Measurements from ENCODE around the gene RANBP10. TPM values are rescaled to one million over a fixed set of nuclear protein-coding genes. Genes with fewer than 3 reads are reported as not detected.
A peak's percentile ranks its signal among the peaks of the same experiment; 100 is the strongest.

RANBP10 gene
- total and polyA plus RNA-seq, 2 of the 13 experiments (the other 11 are each of a cell fraction or from before 2014, with no cell fraction given) = 9.2 to 22.7 TPM

DNA sequence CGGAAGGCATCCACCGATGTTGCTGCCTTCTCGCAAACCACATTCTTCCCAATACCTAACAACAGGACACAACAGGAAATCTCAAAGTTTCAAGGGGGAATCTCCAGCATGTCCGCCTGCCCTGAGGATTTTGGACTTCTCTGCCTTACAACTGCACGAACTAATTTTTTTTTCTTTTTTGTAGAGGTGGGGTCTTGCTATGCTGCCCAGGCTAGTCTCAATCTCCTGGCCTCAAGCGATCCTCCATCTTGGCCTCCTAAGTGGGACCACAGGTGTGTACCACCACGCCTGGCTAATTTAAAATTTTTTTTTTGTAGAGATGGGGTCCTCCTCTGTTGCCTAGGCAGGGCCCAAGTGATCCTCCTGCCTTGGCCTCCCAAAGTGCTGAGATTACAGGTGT lies 130.4 kb downstream of the RANBP10 start:
- no peak overlapping the region for H3K9ac ChIP-seq (ENCODE audit: insufficient read depth, low read depth, low read length)
- H3K9me3 ChIP-seq (ENCODE audit: low read length) = no peaks in the 10 kb centered on the region
- H3K4me1 ChIP-seq (ENCODE audit: insufficient read depth, low read length) = 0 out of 2 replicates have a peak, but pooled peaks cover 5% of the 10 kb centered on the region
- POLR2A ChIA-PET = no interaction called here
- TF ChIP-seq NFIB (CRISPR knock-in tag; IDR thresholded peaks at IDR 0.05; ENCODE audit: borderline replicate concordance) (no peak), ZNF121 (CRISPR knock-in tag; IDR thresholded peaks at IDR 0.05) (peak; percentile 70; the same call in 1 of the 2 replicates)
- H3K4me2 ChIP-seq (ENCODE audit: low read depth, low read length) = no peak overlapping the region
- DNase-seq (ENCODE audit: low spot score) (no peak), ATAC-seq (no peak), FAIRE-seq (no peak)
- H3K27me3 ChIP-seq (ENCODE audit: control insufficient read depth in 1 of 2, insufficient read depth in 2 of 2, low read length in 2 of 2) = no peaks in the 10 kb centered on the region
- CTCF ChIA-PET (ENCODE audit: low intra/inter-chr PET ratio, low total read pairs) = no interaction called here
- no peak overlapping the region for H2AFZ ChIP-seq (ENCODE audit: low read length)
- no TSS peak for BruUV-seq (replicated peaks)
- over 99% methylated on average over 7 of the region's 7 CpGs for WGBS (ENCODE audit: low lambda C conversion rate)
- in situ Hi-C loops (cut with HindIII; ENCODE audit: extremely low pct_ligation_motif_present, low pct_unique_long_range_greater_than_20kb) = no loop called here
- H4K20me1 ChIP-seq (ENCODE audit: insufficient read depth, low read length) = no peaks in the 10 kb centered on the region
- no peak overlapping the region for H3K27ac ChIP-seq (ENCODE audit: extremely low read length, insufficient read depth, low read length)
- H3K36me3 ChIP-seq (replicated peaks in 1 of 2; ENCODE audit: control insufficient read depth in 1 of 2, insufficient read depth in 2 of 2, low read length in 2 of 2) = peaks cover 2 to 8% of the 10 kb centered on the region in 2 experiments; a peak in 4 of 5 replicates
- no peak overlapping the region for H3K4me3 ChIP-seq (replicated peaks in 1 of 3; ENCODE audit: insufficient read depth in 1 of 3, low read depth in 2 of 3, low read length in 3 of 3)
- H3K79me2 ChIP-seq (ENCODE audit: insufficient read depth, low read length) = no peaks in the 10 kb centered on the region
- intact Hi-C loops (cut with micrococcal nuclease; ENCODE audit: unreplicated experiment) = no loop called here

DNA sequence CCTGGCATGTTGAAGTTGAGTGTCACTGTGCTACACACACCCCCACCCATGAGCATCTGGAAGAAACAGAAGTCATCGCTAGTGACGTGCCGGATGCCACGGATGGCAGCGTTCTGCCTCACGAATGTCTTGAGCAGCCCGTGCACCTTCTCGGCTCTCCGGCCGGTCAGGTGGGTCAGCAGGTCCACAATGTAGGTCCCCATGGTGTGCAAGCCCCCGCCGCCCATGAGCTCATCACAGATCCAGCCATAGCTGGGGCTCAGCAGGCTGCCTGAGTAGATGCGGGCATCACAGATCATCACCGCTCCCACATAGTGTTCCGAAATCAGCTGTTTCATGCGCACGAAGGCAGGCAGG lies 130.8 kb downstream of the RANBP10 start:
- intact Hi-C loops (cut with micrococcal nuclease; ENCODE audit: unreplicated experiment) (no loop called here), in situ Hi-C loops (cut with HindIII; ENCODE audit: extremely low pct_ligation_motif_present, low pct_unique_long_range_greater_than_20kb) (no loop called here)
- TF ChIP-seq PHF21A (CRISPR knock-in tag; IDR thresholded peaks at IDR 0.05) (no peak), ELF4 (CRISPR knock-in tag; IDR thresholded peaks at IDR 0.05; ENCODE audit: borderline replicate concordance) (no peak)
- TF ChIP-seq, protein P1, sequence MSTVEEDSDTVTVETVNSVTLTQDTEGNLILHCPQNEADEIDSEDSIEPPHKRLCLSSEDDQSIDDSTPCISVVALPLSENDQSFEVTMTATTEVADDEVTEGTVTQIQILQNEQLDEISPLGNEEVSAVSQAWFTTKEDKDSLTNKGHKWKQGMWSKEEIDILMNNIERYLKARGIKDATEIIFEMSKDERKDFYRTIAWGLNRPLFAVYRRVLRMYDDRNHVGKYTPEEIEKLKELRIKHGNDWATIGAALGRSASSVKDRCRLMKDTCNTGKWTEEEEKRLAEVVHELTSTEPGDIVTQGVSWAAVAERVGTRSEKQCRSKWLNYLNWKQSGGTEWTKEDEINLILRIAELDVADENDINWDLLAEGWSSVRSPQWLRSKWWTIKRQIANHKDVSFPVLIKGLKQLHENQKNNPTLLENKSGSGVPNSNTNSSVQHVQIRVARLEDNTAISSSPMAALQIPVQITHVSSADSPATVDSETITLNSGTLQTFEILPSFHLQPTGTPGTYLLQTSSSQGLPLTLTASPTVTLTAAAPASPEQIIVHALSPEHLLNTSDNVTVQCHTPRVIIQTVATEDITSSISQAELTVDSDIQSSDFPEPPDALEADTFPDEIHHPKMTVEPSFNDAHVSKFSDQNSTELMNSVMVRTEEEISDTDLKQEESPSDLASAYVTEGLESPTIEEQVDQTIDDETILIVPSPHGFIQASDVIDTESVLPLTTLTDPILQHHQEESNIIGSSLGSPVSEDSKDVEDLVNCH (CRISPR knock-in tag; IDR thresholded peaks at IDR 0.05) = no peak
- Histone ChIP-seq H3K79me2 (ENCODE audit: insufficient read depth, low read length) (no peaks in the 10 kb centered on the region), H3K27ac (ENCODE audit: extremely low read length, insufficient read depth, low read length) (no peak overlapping the region), H3K36me3 (replicated peaks in 1 of 2; ENCODE audit: control insufficient read depth in 1 of 2, insufficient read depth in 2 of 2, low read length in 2 of 2) (peaks cover 0 to 8% of the 10 kb centered on the region in 2 experiments; a peak in 2 of 5 replicates), H3K4me2 (ENCODE audit: low read depth, low read length) (no peak overlapping the region), H4K20me1 (ENCODE audit: insufficient read depth, low read length) (no peaks in the 10 kb centered on the region), H3K9me3 (ENCODE audit: low read length) (no peaks in the 10 kb centered on the region), H3K27me3 (ENCODE audit: control insufficient read depth in 1 of 2, insufficient read depth in 2 of 2, low read length in 2 of 2) (no peaks in the 10 kb centered on the region), H3K4me1 (ENCODE audit: insufficient read depth, low read length) (0 out of 2 replicates have a peak, but pooled peaks cover 5% of the 10 kb centered on the region), H3K9ac (ENCODE audit: insufficient read depth, low read depth, low read length) (no peak overlapping the region), H2AFZ (ENCODE audit: low read length) (no peak overlapping the region), H3K4me3 (replicated peaks in 1 of 3; ENCODE audit: insufficient read depth in 1 of 3, low read depth in 2 of 3, low read length in 3 of 3) (no peak overlapping the region)
- FAIRE-seq (no peak), ATAC-seq (no peak), DNase-seq (ENCODE audit: low spot score) (no peak)
- ChIA-PET POLR2A (no interaction called here), CTCF (ENCODE audit: low intra/inter-chr PET ratio, low total read pairs) (no interaction called here)
- BruUV-seq (replicated peaks) = no TSS peak
- 98% methylated on average over 7 of the region's 17 CpGs for WGBS (ENCODE audit: low lambda C conversion rate)

Measured in HepG2 (cell line).